ENCODE data around the gene C8B. TPM values are rescaled to one million over a fixed set of nuclear protein-coding genes. Genes with fewer than 3 reads are reported as not detected.

The C8B gene
- not detected for total RNA-seq

GRCh38 chr1:56965916-56966697 lies at the start of gene C8B:
TSS of gene C8B (minus strand) at chr1:56966015. CDS start at chr1:56965948, 67 bp downstream.
- Mint-ChIP-seq H3K27me3 (ENCODE audit: low read depth) (peaks cover 10% of the 10 kb centered on the region), H3K4me1 (ENCODE audit: low read depth) (no peaks in the 10 kb centered on the region), H3K27ac (no peak within 1 kb of the TSS), H3K36me3 (ENCODE audit: low read depth) (no peaks in the 10 kb centered on the region), H3K4me3 (no peak within 1 kb of the TSS), H3K9me3 (peaks cover 1% of the 10 kb centered on the region)
- intact Hi-C loops (cut with micrococcal nuclease), result no loop called here
- CTCF ChIA-PET, result no interaction called here
- DNase-seq, result no peak

GRCh38 chr1:57015071-57015470 lies 49.3 kb upstream of the C8B start:
- Mint-ChIP-seq H3K27ac (no peak overlapping the region), H3K36me3 (ENCODE audit: low read depth) (no peaks in the 10 kb centered on the region), H3K4me1 (ENCODE audit: low read depth) (no peaks in the 10 kb centered on the region), H3K9me3 (no peaks in the 10 kb centered on the region), H3K4me3 (no peak overlapping the region), H3K27me3 (ENCODE audit: low read depth) (peaks cover 6% of the 10 kb centered on the region)
- intact Hi-C loops (cut with micrococcal nuclease), result no loop called here
- CTCF ChIA-PET, result no interaction called here
- no peak for DNase-seq

- H3K27me3 Mint-ChIP-seq (ENCODE audit: low read depth), result peaks cover 3% of the 10 kb centered on the region
- DNase-seq, result no peak
- intact Hi-C loops (cut with micrococcal nuclease), result no loop called here
- no peaks in the 10 kb centered on the region for H3K36me3 Mint-ChIP-seq (ENCODE audit: low read depth)
- no peak overlapping the region for H3K4me3 Mint-ChIP-seq
- no peaks in the 10 kb centered on the region for H3K9me3 Mint-ChIP-seq
- H3K27ac Mint-ChIP-seq, result no peak overlapping the region
- no peaks in the 10 kb centered on the region for H3K4me1 Mint-ChIP-seq (ENCODE audit: low read depth)
- CTCF ChIA-PET, result no interaction called here
Measured at GRCh38 chr1:57013522-57013921, 47.7 kb upstream of the C8B start.

DNA sequence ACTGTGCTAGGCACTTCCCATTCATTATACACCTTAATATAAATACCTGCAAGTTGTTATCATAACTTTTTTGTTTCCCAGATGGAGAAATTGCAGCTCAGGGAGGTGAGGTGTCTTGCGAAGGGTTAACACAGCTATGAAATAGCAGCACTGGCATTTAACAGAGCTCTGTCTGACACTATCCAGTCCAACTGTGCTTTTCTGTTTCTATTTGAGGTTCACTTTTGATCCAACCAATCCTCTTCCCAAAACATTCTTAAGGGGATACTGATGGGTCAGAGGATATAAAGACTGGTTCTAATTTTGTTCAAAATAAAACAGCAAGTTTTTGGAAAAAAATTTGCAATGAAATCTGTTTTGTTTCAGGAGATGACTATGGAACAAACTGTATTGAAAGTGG lies 46.5 kb upstream of the C8B start:
- no peaks in the 10 kb centered on the region for H3K4me1 Mint-ChIP-seq (ENCODE audit: low read depth)
- intact Hi-C loops (cut with micrococcal nuclease), result no loop called here
- CTCF ChIA-PET, result no interaction called here
- H3K27ac Mint-ChIP-seq, result no peak overlapping the region
- H3K36me3 Mint-ChIP-seq (ENCODE audit: low read depth), result no peaks in the 10 kb centered on the region
- H3K27me3 Mint-ChIP-seq (ENCODE audit: low read depth), result no peaks in the 10 kb centered on the region
- DNase-seq, result no peak
- no peaks in the 10 kb centered on the region for H3K9me3 Mint-ChIP-seq
- H3K4me3 Mint-ChIP-seq, result no peak overlapping the region

DNA sequence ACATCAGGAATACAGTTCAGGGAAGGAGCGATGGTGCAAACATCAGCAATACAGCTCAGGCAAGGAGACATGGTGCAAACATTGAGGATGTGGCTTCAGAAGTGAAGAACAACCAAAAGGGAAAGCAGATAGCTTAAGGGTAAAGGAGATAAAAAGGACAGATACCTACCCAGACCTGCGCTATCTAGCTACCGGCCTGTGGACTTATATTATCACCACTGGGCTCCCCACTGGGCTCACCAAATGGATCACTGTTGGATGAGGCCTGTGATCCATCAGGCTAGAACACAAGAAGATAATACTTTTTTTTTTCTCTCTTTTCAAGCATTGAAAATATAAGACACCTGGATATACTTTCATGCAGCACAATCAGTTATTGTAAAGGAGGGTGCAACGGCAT lies 44.7 kb upstream of the C8B start:
- H3K4me1 Mint-ChIP-seq (ENCODE audit: low read depth), result no peaks in the 10 kb centered on the region
- intact Hi-C loops (cut with micrococcal nuclease), result no loop called here
- H3K9me3 Mint-ChIP-seq, result no peaks in the 10 kb centered on the region
- H3K27me3 Mint-ChIP-seq (ENCODE audit: low read depth), result peaks cover 2% of the 10 kb centered on the region
- H3K36me3 Mint-ChIP-seq (ENCODE audit: low read depth), result no peaks in the 10 kb centered on the region
- CTCF ChIA-PET, result no interaction called here
- H3K27ac Mint-ChIP-seq, result no peak overlapping the region
- no peak for DNase-seq
- no peak overlapping the region for H3K4me3 Mint-ChIP-seq

DNA sequence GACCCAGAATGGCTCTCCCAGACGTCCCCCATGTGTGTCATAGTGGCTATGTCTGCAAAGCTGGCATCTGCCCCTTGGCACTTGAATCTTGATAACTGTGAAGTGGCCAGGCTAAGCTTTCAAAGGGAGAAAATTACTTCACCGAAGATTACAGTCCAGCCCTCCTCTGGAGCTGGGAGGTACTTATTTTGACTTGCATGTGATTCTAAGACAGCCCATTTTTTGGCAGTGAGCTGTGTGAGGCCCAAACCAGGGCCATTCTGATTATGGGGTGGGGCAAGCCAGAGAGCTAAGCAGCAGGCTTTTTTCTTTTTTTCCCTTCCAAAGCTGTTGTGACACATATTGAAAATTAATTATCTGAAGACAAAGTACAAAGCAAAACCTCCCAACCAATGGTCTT lies 42.1 kb upstream of the C8B start:
- peaks cover 5% of the 10 kb centered on the region for H3K27me3 Mint-ChIP-seq (ENCODE audit: low read depth)
- no peak overlapping the region for H3K4me3 Mint-ChIP-seq
- intact Hi-C loops (cut with micrococcal nuclease), result no loop called here
- no peak for DNase-seq
- no peaks in the 10 kb centered on the region for H3K36me3 Mint-ChIP-seq (ENCODE audit: low read depth)
- CTCF ChIA-PET, result no interaction called here
- no peaks in the 10 kb centered on the region for H3K9me3 Mint-ChIP-seq
- H3K27ac Mint-ChIP-seq, result no peak overlapping the region
- H3K4me1 Mint-ChIP-seq (ENCODE audit: low read depth), result no peaks in the 10 kb centered on the region

GRCh38 chr1:57007472-57007871 lies 41.7 kb upstream of the C8B start:
- Mint-ChIP-seq H3K4me1 (ENCODE audit: low read depth) (no peaks in the 10 kb centered on the region), H3K36me3 (ENCODE audit: low read depth) (no peaks in the 10 kb centered on the region), H3K4me3 (no peak overlapping the region), H3K27me3 (ENCODE audit: low read depth) (peaks cover 5% of the 10 kb centered on the region), H3K27ac (no peak overlapping the region), H3K9me3 (no peaks in the 10 kb centered on the region)
- CTCF ChIA-PET, result no interaction called here
- intact Hi-C loops (cut with micrococcal nuclease), result no loop called here
- DNase-seq, result no peak

GRCh38 chr1:57003398-57004139 lies 37.8 kb upstream of the C8B start:
- peaks cover 9% of the 10 kb centered on the region for H3K27me3 Mint-ChIP-seq (ENCODE audit: low read depth)
- no peaks in the 10 kb centered on the region for H3K4me1 Mint-ChIP-seq (ENCODE audit: low read depth)
- H3K4me3 Mint-ChIP-seq, result no peak overlapping the region
- H3K9me3 Mint-ChIP-seq, result no peaks in the 10 kb centered on the region
- H3K36me3 Mint-ChIP-seq (ENCODE audit: low read depth), result no peaks in the 10 kb centered on the region
- no peak overlapping the region for H3K27ac Mint-ChIP-seq
- CTCF ChIA-PET, result no interaction called here
- DNase-seq, result no peak
- intact Hi-C loops (cut with micrococcal nuclease), result no loop called here

DNA sequence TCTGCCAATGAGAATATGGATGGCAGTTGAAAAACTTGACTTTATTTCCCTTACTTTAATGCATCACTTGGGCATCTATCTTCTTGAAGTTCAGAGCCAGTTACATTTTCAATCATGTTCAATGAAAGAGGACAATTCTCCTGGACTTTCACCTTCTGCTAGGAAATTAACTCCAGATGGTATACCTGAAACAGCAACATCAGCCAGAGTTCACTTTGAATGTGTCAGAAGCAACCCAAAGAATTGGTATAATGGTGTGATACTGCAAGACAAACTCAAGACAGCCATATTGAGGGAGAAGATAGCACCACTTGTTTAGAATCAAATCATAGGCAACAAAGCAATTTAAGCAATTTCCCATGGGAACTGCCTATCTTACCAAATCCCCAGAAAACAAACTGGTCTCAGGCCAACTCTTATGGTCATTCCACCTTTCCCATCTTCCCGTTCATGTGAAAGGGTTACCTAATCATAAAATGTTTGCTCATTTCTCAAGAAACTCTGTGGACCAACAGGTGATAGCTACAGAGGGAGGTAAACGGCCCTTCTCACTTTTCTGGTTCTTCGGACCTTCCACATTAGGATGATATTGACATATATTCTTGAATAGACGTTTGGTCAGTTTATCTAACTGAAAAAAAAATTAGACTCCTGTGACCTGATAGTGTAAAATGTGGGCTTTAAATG lies 29.7 kb upstream of the C8B start:
- Mint-ChIP-seq H3K4me3 (no peak overlapping the region), H3K4me1 (ENCODE audit: low read depth) (no peaks in the 10 kb centered on the region), H3K36me3 (ENCODE audit: low read depth) (no peaks in the 10 kb centered on the region), H3K27me3 (ENCODE audit: low read depth) (peaks cover 3% of the 10 kb centered on the region), H3K9me3 (no peaks in the 10 kb centered on the region), H3K27ac (no peak overlapping the region)
- no peak for DNase-seq
- intact Hi-C loops (cut with micrococcal nuclease), result no loop called here
- CTCF ChIA-PET, result no interaction called here

DNA sequence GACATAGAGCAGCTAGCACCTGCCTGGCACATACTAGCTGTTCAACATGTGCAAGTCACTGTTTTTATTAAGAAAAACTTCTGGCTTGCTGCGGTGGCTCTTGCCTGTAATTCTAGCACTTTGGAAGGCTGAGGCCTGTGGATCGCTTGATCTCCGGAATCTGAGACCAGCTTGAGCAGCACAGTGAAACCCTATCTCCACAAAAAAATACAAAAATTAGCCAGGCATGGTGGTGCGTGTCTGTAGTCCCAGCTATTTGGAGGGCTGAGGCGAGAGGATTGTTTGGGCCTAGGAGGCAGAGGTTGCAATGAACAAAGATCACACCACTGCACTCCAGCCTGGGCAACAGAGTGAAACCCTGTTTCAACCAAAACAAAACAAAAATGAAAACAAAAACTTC lies 27.7 kb upstream of the C8B start:
- Mint-ChIP-seq H3K4me3 (no peak overlapping the region), H3K9me3 (no peaks in the 10 kb centered on the region), H3K27ac (no peak overlapping the region), H3K4me1 (ENCODE audit: low read depth) (no peaks in the 10 kb centered on the region), H3K27me3 (ENCODE audit: low read depth) (peaks cover 3% of the 10 kb centered on the region), H3K36me3 (ENCODE audit: low read depth) (no peaks in the 10 kb centered on the region)
- DNase-seq, result no peak
- CTCF ChIA-PET, result no interaction called here
- intact Hi-C loops (cut with micrococcal nuclease), result no loop called here

GRCh38 chr1:56992318-56993125 lies 26.7 kb upstream of the C8B start:
- intact Hi-C loops (cut with micrococcal nuclease), result no loop called here
- Mint-ChIP-seq H3K27ac (no peak overlapping the region), H3K4me3 (no peak overlapping the region)

DNA sequence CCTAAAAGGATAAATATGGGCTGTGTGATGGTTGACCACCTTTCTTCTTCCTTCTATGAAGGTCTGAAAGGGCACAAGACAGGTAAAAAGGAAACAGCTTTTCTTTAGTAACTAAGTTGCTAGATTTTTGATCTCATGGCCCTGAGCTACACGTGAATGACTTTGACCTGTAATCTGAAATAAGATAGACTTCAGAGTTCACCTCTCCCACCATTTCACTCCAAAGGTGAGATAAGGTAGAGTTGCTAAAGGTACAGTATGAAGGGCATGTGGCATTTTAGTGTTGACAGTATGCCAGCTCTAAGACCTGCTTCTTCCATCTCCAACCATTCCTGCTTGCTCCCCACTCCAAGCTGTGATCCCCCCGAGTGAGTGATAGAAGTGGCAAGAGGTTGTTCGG lies 25.8 kb upstream of the C8B start:
- H3K4me1 Mint-ChIP-seq (ENCODE audit: low read depth), result no peaks in the 10 kb centered on the region
- no peaks in the 10 kb centered on the region for H3K9me3 Mint-ChIP-seq
- H3K4me3 Mint-ChIP-seq, result no peak overlapping the region
- intact Hi-C loops (cut with micrococcal nuclease), result no loop called here
- peaks cover 3% of the 10 kb centered on the region for H3K27me3 Mint-ChIP-seq (ENCODE audit: low read depth)
- DNase-seq, result no peak
- no peak overlapping the region for H3K27ac Mint-ChIP-seq
- H3K36me3 Mint-ChIP-seq (ENCODE audit: low read depth), result no peaks in the 10 kb centered on the region
- CTCF ChIA-PET, result interaction anchor here (0.6 kb wide), 1 partner anchor 710 kb away, joined by 4 read pairs; no protein-coding TSS in a partner anchor

More at GRCh38 chr1:56992318-56993125, 26.7 kb upstream of the C8B start:
- no peak for DNase-seq
- H3K4me1 Mint-ChIP-seq (ENCODE audit: low read depth), result no peaks in the 10 kb centered on the region
- CTCF ChIA-PET, result no interaction called here
- H3K36me3 Mint-ChIP-seq (ENCODE audit: low read depth), result no peaks in the 10 kb centered on the region
- H3K9me3 Mint-ChIP-seq, result no peaks in the 10 kb centered on the region
- peaks cover 3% of the 10 kb centered on the region for H3K27me3 Mint-ChIP-seq (ENCODE audit: low read depth)
